Measurements from ENCODE around the gene SPG11.

Gene SPG11

GRCh38 chr15:44623178-44623577 is 40.3 kb downstream of the SPG11 start:
- DNase-seq (ENCODE audit: low spot score): no peak

GRCh38 chr15:44620081-44620480 is 43.4 kb downstream of the SPG11 start:
- DNase-seq (ENCODE audit: low spot score): no peak

DNA sequence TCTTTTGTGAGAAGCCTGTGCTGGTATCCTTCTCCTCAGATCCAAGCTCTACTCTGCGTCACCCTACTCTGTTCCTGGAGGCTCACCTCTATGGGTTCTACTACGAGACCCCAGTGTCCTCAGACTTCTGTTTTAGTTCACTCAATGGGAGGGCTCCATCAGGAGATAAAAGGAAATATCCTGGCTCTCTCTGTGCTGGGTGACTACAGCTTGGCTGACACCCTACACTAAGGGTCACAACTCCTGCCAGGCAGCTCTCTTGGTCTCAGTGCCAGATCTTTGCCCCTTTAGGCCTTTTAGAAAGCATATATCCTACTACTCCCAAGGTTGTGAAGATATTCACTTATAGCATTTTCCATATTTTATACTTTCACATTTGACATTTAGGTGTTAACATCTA is 46.5 kb downstream of the SPG11 start:
- no peak for DNase-seq (ENCODE audit: low spot score)

DNA sequence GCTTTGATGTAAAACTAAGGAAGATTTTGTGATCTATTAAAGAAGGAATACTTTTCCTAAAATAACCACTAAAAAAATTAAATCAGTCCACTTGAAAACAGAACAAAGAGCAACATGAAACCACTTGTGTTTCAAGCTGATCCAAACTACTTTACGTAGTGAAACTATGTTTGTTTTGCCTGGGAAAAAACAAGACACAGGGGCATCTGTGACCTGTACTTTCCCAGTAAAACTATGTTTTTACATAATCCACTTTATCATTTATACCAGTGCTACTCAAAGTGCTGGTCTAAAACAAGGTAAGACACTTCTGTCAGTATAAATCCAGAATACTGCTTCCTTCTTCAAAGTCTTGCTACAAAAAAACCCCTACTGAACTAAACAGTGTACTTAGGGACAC is 56.7 kb downstream of the SPG11 start:
- DNase-seq (ENCODE audit: low spot score): no peak

DNA sequence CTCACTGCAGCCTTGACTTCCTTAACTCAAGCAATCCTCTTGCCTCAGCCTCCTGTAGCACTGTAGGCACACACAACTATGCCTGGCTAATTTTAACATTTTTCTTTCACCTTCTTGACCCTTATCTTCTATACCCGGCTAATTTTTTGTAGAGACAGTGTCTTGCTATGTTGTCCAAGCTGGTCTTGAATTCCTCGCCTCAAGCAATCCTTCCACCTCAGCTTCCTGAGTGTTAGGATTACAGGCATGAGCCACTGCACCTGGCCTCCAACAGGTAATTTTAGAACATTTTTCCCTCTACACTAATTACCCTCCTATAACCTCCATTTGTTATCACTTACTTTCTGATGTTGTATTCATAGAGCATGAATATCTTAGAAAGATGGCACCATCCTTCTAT is 60.3 kb downstream of the SPG11 start:
- DNase-seq (ENCODE audit: low spot score): no peak

GRCh38 chr15:44598892-44599291 is 64.6 kb downstream of the SPG11 start:
- DNase-seq (ENCODE audit: low spot score): no peak

- no peak for DNase-seq (ENCODE audit: low spot score)
These were observed 65.4 kb downstream of the SPG11 start for GRCh38 chr15:44598066-44598465.

DNA sequence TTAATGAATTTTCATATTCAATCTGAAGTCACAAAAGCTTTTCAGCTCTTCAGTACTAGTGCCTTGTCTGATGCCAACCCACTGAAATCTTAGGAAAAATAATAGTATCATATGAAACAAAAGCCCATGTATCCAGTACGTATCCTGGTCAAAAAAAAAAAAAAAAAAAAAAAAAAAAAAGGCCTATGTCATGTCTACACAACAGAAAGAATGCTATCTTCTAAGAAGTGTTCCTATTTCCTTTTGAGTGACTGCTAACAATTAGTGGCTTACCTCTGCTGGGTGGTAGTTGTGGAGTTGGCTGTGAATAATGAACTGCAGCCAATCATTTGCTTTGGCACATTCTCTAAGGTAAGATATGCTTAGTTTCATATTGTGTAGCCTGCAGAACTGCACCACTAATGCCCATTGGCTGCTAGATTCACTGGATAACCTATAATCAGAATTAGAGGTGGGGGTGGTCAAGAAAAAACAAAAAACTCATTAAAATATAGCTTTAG is 66.9 kb downstream of the SPG11 start:
- DNase-seq (ENCODE audit: low spot score): no peak

DNA sequence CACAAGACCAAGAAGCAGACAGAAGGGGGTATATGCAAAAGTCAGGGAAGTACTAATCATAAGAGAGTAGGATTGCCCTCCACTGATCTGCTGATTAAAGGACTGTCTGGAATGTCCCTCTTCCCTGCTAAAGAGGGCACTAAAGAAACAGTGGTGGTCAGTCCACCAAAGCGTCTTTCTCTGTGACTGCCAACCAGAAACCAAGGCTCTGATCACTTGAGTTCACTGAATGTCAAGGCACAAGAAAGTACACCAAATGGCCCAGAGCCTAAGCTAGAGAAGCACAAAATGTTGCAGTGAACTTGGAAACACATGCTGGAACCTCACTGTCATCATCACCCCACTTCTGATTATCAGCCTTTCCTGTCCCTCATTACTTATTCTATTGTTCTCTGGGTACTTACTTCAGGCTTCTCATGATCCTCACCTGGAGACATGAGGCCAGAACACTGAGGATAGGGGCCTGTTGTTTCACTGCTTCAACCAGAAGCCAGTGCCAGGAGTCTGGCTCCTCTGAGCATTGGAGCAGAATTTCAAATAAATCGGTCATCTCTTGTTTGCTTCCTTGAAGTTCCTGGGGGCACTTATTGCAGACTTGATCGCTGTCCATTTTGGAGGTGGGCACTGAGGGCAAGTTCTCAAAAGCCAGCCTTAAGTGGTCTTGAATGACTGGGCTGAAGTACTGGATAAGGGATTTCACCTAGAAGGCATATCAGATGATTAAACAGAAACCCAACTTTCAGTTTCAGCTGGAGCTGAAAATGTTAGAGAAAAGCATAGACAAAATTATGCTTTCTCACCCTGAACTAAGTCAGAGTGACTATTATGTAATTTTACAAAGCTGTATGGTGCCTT is 67.6 kb downstream of the SPG11 start:
- DNase-seq (ENCODE audit: low spot score): no peak

DNA sequence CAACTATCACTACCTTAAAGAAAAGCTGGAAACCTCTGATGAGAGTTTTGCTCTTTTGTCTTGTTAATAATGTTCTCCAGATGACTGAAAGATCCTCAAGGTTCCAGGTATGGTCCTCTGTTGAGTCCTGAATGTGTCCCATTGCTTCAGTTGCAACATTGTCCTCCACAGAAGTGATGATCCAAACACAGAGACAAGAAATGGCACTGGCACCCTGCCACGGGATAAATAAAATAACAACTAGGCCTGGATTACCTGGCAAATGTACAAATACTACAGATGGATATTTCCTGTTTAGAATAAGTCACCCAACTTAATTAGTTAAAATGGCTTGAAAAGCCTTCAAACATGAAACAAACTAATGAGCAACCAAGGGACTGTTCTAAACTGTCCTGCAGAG is 68.2 kb downstream of the SPG11 start:
- no peak for DNase-seq (ENCODE audit: low spot score)

- DNase-seq (ENCODE audit: low spot score): no peak
These were observed 70.3 kb downstream of the SPG11 start for GRCh38 chr15:44593042-44593736.

DNA sequence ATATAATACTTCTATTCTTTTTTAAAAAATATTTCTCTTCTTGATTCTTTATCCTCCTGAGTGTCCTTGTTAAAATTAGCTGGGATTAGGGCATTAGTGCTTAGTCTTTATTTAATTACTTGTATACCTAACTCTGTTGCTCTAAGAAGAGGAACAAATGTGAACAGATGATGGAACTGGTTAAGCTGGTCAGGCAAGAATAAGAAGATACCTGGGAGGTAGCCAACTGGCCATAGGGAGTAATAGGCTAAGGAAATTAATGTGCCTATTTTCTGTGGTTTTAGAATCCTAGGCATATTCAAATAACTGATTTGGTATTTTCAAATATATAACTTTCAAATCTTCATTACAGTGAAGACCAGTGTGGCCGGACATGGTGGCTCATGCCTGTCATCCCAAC is 72.1 kb downstream of the SPG11 start:
- no peak for DNase-seq (ENCODE audit: low spot score)

GRCh38 chr15:44588541-44588940 is 74.9 kb downstream of the SPG11 start:
- DNase-seq (ENCODE audit: low spot score): no peak

DNA sequence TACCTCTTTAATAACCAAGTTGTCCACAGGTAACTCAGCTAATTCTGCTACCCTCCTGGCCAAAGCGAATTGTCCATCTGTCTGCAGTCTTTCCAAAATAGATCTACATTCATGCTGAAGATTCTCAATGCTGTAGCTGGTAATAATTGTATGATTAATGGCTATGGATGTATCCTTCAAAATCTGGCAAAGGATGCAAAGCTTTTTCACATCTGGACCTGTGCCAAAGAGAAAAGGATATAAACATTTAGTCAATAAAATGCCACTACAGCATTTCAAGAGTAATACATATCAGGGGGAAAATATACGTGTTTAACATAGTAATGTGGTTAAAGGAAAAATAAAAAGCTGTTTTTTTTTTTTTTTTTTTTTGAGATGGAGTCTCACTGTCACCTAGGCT is 77.8 kb downstream of the SPG11 start:
- DNase-seq (ENCODE audit: low spot score): no peak

- peak; percentile 25 for DNase-seq (ENCODE audit: low spot score)
These were observed 79.2 kb downstream of the SPG11 start for GRCh38 chr15:44584162-44584749.

- no peak for DNase-seq (ENCODE audit: low spot score)
These were observed 83.4 kb downstream of the SPG11 start for GRCh38 chr15:44580105-44580504.

DNA sequence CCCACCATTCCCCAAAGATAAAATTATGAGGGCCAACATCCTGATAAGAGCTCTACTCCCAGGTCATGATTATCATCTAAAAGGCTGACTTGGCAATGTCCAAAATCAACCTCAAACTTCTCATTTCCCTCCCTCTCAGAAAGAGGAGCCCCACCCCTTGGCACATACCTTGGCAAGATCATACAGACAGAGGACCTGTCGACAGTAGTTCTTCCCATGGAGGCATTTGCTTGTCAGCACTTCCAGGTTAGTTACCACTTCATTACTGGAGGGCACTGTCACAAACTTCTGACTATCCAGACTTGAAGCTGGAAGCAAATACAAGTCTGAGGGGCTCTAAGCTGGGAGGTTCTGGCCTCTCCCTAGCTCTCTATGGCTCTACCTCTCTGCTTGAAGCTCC is 88.7 kb downstream of the SPG11 start:
- DNase-seq (ENCODE audit: low spot score): no peak

GRCh38 chr15:44573386-44573785 is 90.1 kb downstream of the SPG11 start:
- DNase-seq (ENCODE audit: low spot score): no peak

- no peak for DNase-seq (ENCODE audit: low spot score)
These were observed 93.1 kb downstream of the SPG11 start for GRCh38 chr15:44570361-44570760.

DNA sequence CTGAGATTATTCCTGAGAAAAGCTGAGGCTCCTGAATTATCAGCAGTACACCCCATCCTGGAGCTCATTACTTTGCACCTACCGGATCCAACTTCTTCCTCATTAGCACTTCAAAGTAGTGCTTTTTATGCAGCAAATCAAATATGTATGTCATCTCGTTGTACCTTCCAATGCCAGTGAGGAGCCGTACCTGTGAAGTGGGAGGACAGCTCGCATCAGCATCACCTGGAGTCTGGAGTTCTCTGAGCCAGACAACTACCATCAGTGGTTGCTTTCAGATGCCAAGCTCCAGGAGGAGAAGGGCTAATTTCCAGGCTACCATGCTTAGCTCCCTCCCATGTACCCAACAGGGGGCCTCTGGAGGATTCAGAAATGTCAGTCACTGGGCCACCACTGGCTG is 94.1 kb downstream of the SPG11 start:
- no peak for DNase-seq (ENCODE audit: low spot score)

DNA sequence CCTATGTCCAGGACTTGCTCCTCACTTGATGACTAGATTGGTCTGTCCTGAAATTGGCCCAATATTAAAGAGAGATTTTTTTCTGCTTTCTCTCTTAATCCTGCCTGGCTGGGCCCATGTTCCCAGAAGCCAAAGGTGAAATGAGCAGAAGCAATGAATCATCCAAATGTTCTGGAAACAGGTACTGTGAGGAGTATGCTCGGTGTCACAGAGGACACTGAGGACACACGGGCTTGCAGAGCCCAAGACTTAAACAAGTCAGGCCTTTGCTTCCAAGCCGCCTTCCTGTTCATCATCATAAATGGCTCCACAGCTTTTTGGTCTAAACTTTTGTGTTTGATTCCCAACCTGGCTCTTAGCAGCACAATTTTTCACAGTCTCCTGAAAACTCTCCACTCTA is 95.1 kb downstream of the SPG11 start:
- DNase-seq (ENCODE audit: low spot score): no peak

DNA sequence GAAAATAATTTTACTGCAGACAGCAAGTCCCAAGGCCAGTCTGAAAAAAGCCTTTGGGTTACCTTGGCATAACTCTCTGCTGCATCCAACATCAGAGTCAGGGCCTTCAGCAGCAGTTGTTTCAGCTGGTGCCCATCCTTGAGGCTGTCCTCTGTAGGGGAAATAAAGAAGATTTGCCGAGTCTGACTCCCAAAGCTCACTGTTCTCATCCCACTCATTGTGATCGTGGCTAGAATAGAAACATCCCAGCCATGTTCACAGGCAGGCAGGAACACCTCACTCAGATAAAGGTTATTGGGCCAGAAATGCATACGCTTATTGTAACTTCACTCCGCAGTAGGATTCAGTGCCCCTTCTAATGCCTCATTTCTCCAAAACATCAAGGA is 97.3 kb downstream of the SPG11 start:
- DNase-seq (ENCODE audit: low spot score): no peak
